Right lobe of liver (tissue), 6 donors: Measurements from ENCODE around the gene CEP135. TPM values are rescaled to one million over a fixed set of nuclear protein-coding genes. Genes with fewer than 3 reads are reported as not detected.

Experiments used
- ATAC-seq, 4 donors: fragments of 200-7000 bp; cut with Tn5 transposase; one replicate each; pipeline ENCODE4 v1.9.1; 2020; ENCODE audit warnings: mild to moderate bottlenecking in 4 of 4, moderate library complexity in 4 of 4
- DNase-seq, 3 donors: peaks; one replicate each; pipeline ENCODE4 v3.0.0-alpha.2; 2020
- H3K27ac ChIP-seq, 3 donors: fragments of 200-600 bp; one replicate each; pipeline ENCODE4 v1.8.0; 2022
- H3K27me3 ChIP-seq, 2 donors: fragments of 200-600 bp; one replicate each; pipeline ENCODE4 v1.8.0; 2022
- H3K36me3 ChIP-seq, 4 donors: fragments of 200-600 bp; sonication (generic) in 1 of 4; one replicate each; pipeline versions ENCODE4 v1.5.1 to v1.8.0; 2017 to 2022; ENCODE audit warnings: control low read depth in 1 of 4
- H3K4me1 ChIP-seq, 4 donors: fragments of 200-600 bp; sonication (generic) in 1 of 4; one replicate each; pipeline versions ENCODE4 v1.5.1 to v1.8.0; 2017 to 2022; ENCODE audit warnings: control low read depth in 1 of 4
- H3K4me3 ChIP-seq, 3 donors: fragments of 200-600 bp; one replicate each; pipeline ENCODE4 v1.8.0; 2022
- H3K9me3 ChIP-seq, 4 donors: fragments of 200-600 bp; sonication (generic) in 1 of 4; one replicate each; pipeline versions ENCODE4 v1.5.1 to v1.8.0; 2017 to 2022; ENCODE audit warnings: control low read depth in 1 of 4
- CTCF ChIP-seq, 4 donors: fragments of 200-600 bp in 3 of 4; fragments of 450-650 bp in 1 of 4; IDR thresholded peaks; one replicate each; pipeline versions ENCODE4 v1.5.1 to v1.8.0; 2016 to 2022; ENCODE audit warnings: antibody characterized with exemption in 4 of 4, mild to moderate bottlenecking in 2 of 4
- POLR2A ChIP-seq: fragments of 450-650 bp; IDR thresholded peaks from one replicate; pipeline ENCODE4 v1.6.1; 2017; ENCODE audit warnings: antibody characterized with exemption, mild to moderate bottlenecking
- intact Hi-C, 2 donors: fragments of 100-400 bp; cut with DNase I; formaldehyde crosslinking; loops; one replicate each; pipeline versions ENCODE4 v1.11.2 to v1.14.1; 2022
- total RNA-seq, 6 experiments: library from RNA; depleted of rRNA in 2 of 6; stranded (reverse); fragments of >200 nt in 2 of 6; fragmentation: NEBNext Ultra II Directional in 3 of 6; extraction: Animal tissue kit (Norgen Biotek cat#: 25700) in 3 of 6; gene quantifications; one replicate each; pipeline versions ENCODE4 v1.1.0 to v1.2.4, GENCODE V29; 2016 to 2023
- donor health status: DM: no; HTN: yes; CAD: no.
- donor health status: DM: no; HTN: no; CAD: no.
- donor health status: DM: no; HTN: no; CAD: no.
- donor health status: DM: no; HTN: yes; CAD: no.
- donor health status: DM: no; HTN: yes; CAD: no.

Gene CEP135
- total RNA-seq, 6 experiments from 2014 or later: 0.59 to 2.4 (median 1.7) TPM

GRCh38 chr4:56082829-56083228 is 134.1 kb downstream of the CEP135 start:
- no peaks in the 10 kb centered on the region for H3K4me1 ChIP-seq
- DNase-seq (no peak), ATAC-seq (no peak)
- H3K27ac ChIP-seq: no peak overlapping the region
- no peaks in the 10 kb centered on the region for H3K36me3 ChIP-seq
- intact Hi-C loops: no loop called here
- H3K9me3 ChIP-seq: no peaks in the 10 kb centered on the region
- no peaks in the 10 kb centered on the region for H3K27me3 ChIP-seq
- no peak overlapping the region for H3K4me3 ChIP-seq
- TF ChIP-seq CTCF (IDR thresholded peaks at IDR 0.05) (no peak), POLR2A (no peak)

Other genes with a start within 250 kb of the CEP135 start
- not detected for gene EXOC1L, start 129.2 kb upstream of the CEP135 start, total RNA-seq
- 1 to 10 TPM; 6.7 to 9.8 (median 9.2) TPM for gene EXOC1, start 95.3 kb upstream of the CEP135 start, total RNA-seq